Activated CD4-positive, alpha-beta T cell treated with anti-CD3 and anti-CD28 coated beads, Interleukin-2, amount 10 ng/mL, durations not matched to agents 7 days and 5 days (primary cell): ENCODE results near the gene RHOF. TPM values are rescaled to one million over a fixed set of nuclear protein-coding genes. Genes with fewer than 3 reads are reported as not detected.

Source experiments
- CTCF ChIA-PET: fragments of 350-600 bp; sonication (Branson Sonifier 250); formaldehyde crosslinking; loops from one replicate; lab custom pipeline; 2021; ENCODE audit warnings: antibody characterized with exemption; lab: Charles Lee
- POLR2A ChIA-PET: fragments of 350-600 bp; sonication (Branson Sonifier 250); formaldehyde crosslinking; loops from one replicate; lab custom pipeline; 2021; ENCODE audit warnings: antibody characterized with exemption; lab: Charles Lee
- DNase-seq: peaks from one replicate; pipeline ENCODE4 v3.0.0-alpha.2; 2020
- H3K27ac Mint-ChIP-seq: one replicate; pipeline ENCODE4 v1.8.0; 2021; ENCODE audit warnings: mild to moderate bottlenecking, moderate library complexity, mixed read lengths
- H3K27me3 Mint-ChIP-seq: one replicate; pipeline ENCODE4 v1.8.0; 2021; ENCODE audit warnings: mixed read lengths
- H3K36me3 Mint-ChIP-seq: one replicate; pipeline ENCODE4 v1.8.0; 2021; ENCODE audit warnings: low read depth, mixed read lengths
- H3K4me1 Mint-ChIP-seq: one replicate; pipeline ENCODE4 v1.8.0; 2021; ENCODE audit warnings: mixed read lengths
- H3K4me3 Mint-ChIP-seq: one replicate; pipeline ENCODE4 v1.8.0; 2021; ENCODE audit warnings: mild to moderate bottlenecking, moderate library complexity, mixed read lengths
- H3K9me3 Mint-ChIP-seq: one replicate; pipeline ENCODE4 v1.8.0; 2021; ENCODE audit warnings: mixed read lengths
- total RNA-seq, 2 experiments: library from RNA; stranded (reverse); gene quantifications; one replicate each; pipeline ENCODE4 v1.2.3, GENCODE V29; 2021

The RHOF gene
- total RNA-seq, 2 experiments from 2014 or later = 132 to 148 TPM

DNA sequence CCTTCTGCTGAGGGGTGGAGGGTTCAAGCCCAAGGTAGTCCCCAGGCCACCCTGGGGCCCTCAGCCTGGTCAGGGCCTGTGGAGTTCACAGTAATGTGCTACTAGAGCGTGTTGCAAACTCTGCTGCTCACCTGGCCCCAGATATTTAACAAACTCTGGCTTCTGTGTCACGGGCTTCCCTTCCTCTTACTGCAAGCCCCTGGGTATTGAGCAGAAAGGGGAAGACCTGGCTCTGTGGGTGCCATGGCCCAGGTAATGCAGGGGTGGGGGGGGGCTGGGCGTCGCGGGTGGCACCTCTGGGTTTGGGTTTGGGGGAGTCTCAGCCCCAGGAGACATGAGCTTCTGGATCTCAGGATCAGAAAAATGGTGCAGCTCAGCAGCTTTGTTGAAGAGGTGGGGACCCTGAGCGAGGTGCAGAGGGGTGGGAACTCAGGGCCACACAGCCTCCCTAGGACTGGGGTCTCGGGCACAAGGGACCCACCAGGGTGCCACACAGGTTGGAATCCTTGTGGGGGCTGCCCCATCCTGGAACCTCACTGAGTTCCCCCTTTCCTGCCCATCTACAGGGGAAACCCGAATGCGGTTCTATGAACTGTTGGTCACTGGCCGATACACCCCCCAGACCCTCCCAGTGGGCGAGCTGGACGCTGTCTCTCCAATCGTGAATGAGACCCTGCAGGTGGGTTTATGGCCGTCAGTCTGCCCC lies 14.3 kb upstream of the RHOF start:
- Mint-ChIP-seq H3K4me1 (peaks cover 50% of the 10 kb centered on the region), H3K4me3 (peak overlapping the region; percentile 52), H3K27me3 (no peaks in the 10 kb centered on the region), H3K27ac (no peak overlapping the region), H3K36me3 (peaks cover 37% of the 10 kb centered on the region), H3K9me3 (no peaks in the 10 kb centered on the region)
- ChIA-PET POLR2A (interaction anchor here (0.9 to 5.5 kb wide), 2 partner anchors 13 kb away, joined by 4 to 21 read pairs; no protein-coding TSS in a partner anchor), CTCF (interaction anchor here (0.6 to 28.3 kb wide), 5 partner anchors 20 to 95 kb away, joined by 3 to 1058 read pairs (median 4); partner anchors contain the start of gene RHOF)
- no peak for DNase-seq

DNA sequence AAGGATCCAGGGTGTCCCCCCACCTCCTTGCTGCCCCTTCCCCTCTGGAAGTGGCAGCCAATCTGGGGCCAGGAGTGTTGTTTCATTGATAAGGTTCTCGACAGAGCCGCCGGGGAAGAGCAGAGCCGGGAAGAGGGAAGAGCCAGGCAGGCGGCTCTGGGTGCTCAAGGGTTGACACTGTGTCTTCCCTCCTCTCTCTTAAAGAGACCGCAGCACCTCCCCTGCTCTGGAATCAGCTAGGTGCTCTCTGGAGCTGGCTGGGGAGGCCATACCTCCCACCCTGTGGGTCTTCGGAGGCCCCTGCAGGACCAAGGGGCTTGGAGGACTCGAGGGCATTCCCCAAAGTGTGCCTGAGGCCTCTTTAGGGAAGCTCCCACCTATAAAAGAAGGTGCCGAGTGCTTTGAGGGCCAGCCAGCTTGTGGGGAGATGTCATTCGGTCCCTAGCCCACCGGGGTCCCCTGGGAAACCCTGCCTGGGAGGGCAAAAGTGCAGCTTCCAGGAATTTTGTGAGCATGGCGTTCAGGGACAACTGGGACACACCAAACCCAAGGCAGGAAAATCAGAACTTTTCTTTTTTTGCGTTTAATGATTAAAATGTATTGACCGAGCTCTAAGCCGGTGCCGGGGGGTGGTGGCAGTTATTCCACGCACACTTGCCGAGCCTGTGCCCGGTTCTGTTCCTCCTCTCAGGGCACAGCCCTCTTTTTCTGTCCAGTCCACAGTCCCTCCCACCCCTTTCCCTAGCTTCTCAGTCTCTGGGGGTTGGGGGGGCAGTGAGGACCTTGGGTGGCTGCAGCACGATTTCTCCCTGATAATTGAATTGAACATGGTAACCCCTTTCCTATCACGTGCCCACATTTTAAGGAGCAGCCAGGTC lies 13.3 kb upstream of the RHOF start:
- no peak for DNase-seq
- ChIA-PET POLR2A (interaction anchor here (0.6 to 5.5 kb wide), 2 partner anchors 12 to 14 kb away, joined by 10 to 21 read pairs; no protein-coding TSS in a partner anchor), CTCF (interaction anchor here (0.5 to 28.3 kb wide), 9 partner anchors 9 to 94 kb away, joined by 3 to 1058 read pairs (median 4); partner anchors contain the start of genes PSMD9 and RHOF)
- no peaks in the 10 kb centered on the region for H3K27me3 Mint-ChIP-seq
- peaks cover 44% of the 10 kb centered on the region for H3K4me1 Mint-ChIP-seq
- peaks cover 35% of the 10 kb centered on the region for H3K36me3 Mint-ChIP-seq
- H3K4me3 Mint-ChIP-seq = peak overlapping the region; percentile 79
- no peaks in the 10 kb centered on the region for H3K9me3 Mint-ChIP-seq
- H3K27ac Mint-ChIP-seq = peak overlapping the region; percentile 85

- peak; percentile 38 for DNase-seq
- no peaks in the 10 kb centered on the region for H3K27me3 Mint-ChIP-seq
- peak overlapping the region; percentile 85 for H3K27ac Mint-ChIP-seq
- no peaks in the 10 kb centered on the region for H3K9me3 Mint-ChIP-seq
- CTCF ChIA-PET = interaction anchor here (0.5 to 28.3 kb wide), 6 partner anchors 9 to 83 kb away, joined by 3 to 1058 read pairs (median 4); partner anchors contain the start of genes PSMD9 and RHOF
- POLR2A ChIA-PET = interaction anchor here (0.6 to 5.5 kb wide), 2 partner anchors 11 to 13 kb away, joined by 10 to 21 read pairs; no protein-coding TSS in a partner anchor
- H3K4me3 Mint-ChIP-seq = peak overlapping the region; percentile 79
- peaks cover 38% of the 10 kb centered on the region for H3K4me1 Mint-ChIP-seq
- H3K36me3 Mint-ChIP-seq = peaks cover 42% of the 10 kb centered on the region
Observed at GRCh38 chr12:121806009-121806545, 12.6 kb upstream of the RHOF start.

GRCh38 chr12:121805171-121806008 lies 11.9 kb upstream of the RHOF start:
- Mint-ChIP-seq H3K4me1 (peaks cover 31% of the 10 kb centered on the region), H3K27ac (peak overlapping the region; percentile 96), H3K9me3 (no peaks in the 10 kb centered on the region), H3K4me3 (peak overlapping the region; percentile 79), H3K27me3 (no peaks in the 10 kb centered on the region), H3K36me3 (peaks cover 45% of the 10 kb centered on the region)
- DNase-seq = no peak
- POLR2A ChIA-PET = interaction anchor here (5.5 kb wide), 1 partner anchor 11 kb away, joined by 21 read pairs; no protein-coding TSS in a partner anchor
- CTCF ChIA-PET = interaction anchor here (0.6 to 28.3 kb wide), 2 partner anchors 22 to 96 kb away, joined by 4 to 1058 read pairs; partner anchors contain the start of gene RHOF

- no peaks in the 10 kb centered on the region for H3K27me3 Mint-ChIP-seq
Observed at GRCh38 chr12:121804417-121805111, 11.1 kb upstream of the RHOF start.

DNA sequence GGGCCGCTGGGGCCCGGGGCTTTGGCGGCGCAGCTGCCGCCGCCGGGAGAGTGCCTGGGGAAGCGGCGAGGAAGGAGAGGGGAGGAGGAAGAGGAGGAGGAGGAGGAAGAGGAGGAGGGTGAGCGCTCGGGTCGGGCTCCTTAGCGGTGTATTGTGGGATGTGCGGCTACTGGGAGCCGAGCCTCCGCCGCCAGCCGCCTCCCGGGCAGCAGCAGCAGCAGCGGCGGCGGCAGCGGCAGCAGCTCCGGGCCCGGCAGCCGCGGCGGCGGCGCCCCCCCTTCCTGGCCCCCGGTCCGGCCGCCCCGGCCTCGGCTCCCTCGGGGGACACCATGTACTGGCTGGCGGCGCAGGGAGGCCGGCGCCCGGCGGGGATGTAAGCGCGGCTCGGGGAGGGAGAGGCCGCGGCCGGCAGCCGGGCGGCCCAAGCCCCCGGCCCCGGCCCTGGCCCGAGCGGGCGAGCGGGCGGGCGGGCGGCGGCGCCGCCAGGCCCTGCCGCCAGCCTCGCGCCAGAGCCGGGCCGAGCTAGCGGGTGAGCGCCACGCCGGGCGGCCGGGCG lies 10.5 kb upstream of the RHOF start, which contains the start of gene SETD1B:
Gene SETD1B, plus strand, starts transcription at position 149 of the 556 bp plus-strand sequence. CDS start 729 bp downstream, outside the sequence.
- H3K27ac Mint-ChIP-seq = peak within 1 kb of the TSS; percentile 98
- H3K36me3 Mint-ChIP-seq = peaks cover 43% of the 10 kb centered on the region
- DNase-seq = peak; percentile 58
- no peaks in the 10 kb centered on the region for H3K27me3 Mint-ChIP-seq
- peaks cover 25% of the 10 kb centered on the region for H3K4me1 Mint-ChIP-seq
- POLR2A ChIA-PET = interaction anchor here (5.5 kb wide), 1 partner anchor 9 kb away, joined by 21 read pairs; no protein-coding TSS in a partner anchor
- peak within 1 kb of the TSS; percentile 84 for H3K4me3 Mint-ChIP-seq
- no peaks in the 10 kb centered on the region for H3K9me3 Mint-ChIP-seq
- CTCF ChIA-PET = interaction anchor here (0.6 to 40.9 kb wide), 5 partner anchors 4 to 934 kb away, joined by 3 to 1058 read pairs (median 6); partner anchors contain the start of genes CFAP251, RHOF and SETD1B

More at GRCh38 chr12:121804417-121805111, 11.1 kb upstream of the RHOF start:
- Mint-ChIP-seq H3K4me1 (peaks cover 27% of the 10 kb centered on the region), H3K36me3 (peaks cover 44% of the 10 kb centered on the region), H3K4me3 (peak overlapping the region; percentile 79), H3K9me3 (no peaks in the 10 kb centered on the region), H3K27ac (peak overlapping the region; percentile 96)
- DNase-seq = peak; percentile 56
- CTCF ChIA-PET = interaction anchor here (0.6 to 28.3 kb wide), 4 partner anchors 21 to 933 kb away, joined by 3 to 1058 read pairs (median 5); partner anchors contain the start of genes CFAP251 and RHOF
- POLR2A ChIA-PET = interaction anchor here (5.5 kb wide), 1 partner anchor 10 kb away, joined by 21 read pairs; no protein-coding TSS in a partner anchor

DNA sequence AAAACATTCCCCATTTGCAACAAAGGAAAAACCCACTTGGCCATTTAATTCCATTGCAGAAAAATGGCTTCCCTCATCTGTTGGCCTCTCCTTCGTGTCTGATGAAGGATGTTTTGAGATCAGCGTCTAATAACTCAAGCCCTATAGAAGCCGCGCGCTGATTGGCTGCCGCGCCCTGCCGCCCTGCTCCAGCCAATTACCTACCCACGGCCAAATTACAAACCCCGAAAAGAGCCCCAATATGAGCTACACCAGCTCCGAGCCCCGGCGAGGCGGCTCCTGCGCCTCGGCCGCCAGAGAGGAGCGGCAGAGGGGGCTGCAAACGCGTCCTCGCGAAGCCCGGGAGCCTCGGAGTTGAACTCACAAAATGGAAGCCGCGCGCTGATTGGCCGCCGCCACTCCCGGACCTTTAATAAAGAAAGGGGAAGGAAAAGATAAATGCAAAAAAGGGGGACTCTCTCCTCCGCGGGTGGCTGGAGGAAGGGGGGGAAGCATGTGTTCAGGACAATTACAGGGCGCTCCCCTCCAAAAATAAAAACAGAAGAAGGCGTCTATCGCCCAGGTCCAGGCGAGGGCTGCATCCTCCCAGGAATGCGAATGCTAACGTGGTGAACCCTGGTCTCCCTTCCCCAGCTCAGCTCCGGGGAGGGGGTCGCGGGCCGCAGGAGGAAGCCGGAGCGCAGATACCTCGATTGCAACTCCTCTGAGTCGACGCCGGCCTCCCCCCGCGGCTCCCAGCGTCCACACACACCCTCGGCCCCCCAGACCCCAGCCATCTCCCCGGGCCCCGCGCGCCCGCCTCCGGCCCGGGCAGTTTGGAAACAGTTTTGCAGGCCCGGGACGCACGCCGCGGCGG lies 9.6 kb upstream of the RHOF start:
- Mint-ChIP-seq H3K27ac (peak overlapping the region; percentile 98), H3K4me1 (peaks cover 30% of the 10 kb centered on the region), H3K27me3 (no peaks in the 10 kb centered on the region), H3K9me3 (no peaks in the 10 kb centered on the region), H3K4me3 (peak overlapping the region; percentile 84), H3K36me3 (peaks cover 45% of the 10 kb centered on the region)
- DNase-seq = peak; percentile 91
- CTCF ChIA-PET = interaction anchor here (0.6 to 40.9 kb wide), 4 partner anchors 3 to 385 kb away, joined by 3 to 1058 read pairs (median 532); partner anchors contain the start of genes PSMD9, RHOF and SETD1B
- POLR2A ChIA-PET = interaction anchor here (0.6 to 5.5 kb wide), 4 partner anchors 8 to 280 kb away, joined by 3 to 21 read pairs (median 7); no protein-coding TSS in a partner anchor

- POLR2A ChIA-PET = interaction anchor here (0.6 to 5.5 kb wide), 7 partner anchors 8 to 564 kb away, joined by 3 to 21 read pairs (median 4); no protein-coding TSS in a partner anchor
- Mint-ChIP-seq H3K4me3 (peak overlapping the region; percentile 84), H3K27me3 (no peaks in the 10 kb centered on the region), H3K4me1 (peaks cover 30% of the 10 kb centered on the region), H3K36me3 (peaks cover 45% of the 10 kb centered on the region), H3K27ac (peak overlapping the region; percentile 98), H3K9me3 (no peaks in the 10 kb centered on the region)
- CTCF ChIA-PET = interaction anchor here (1.6 to 40.9 kb wide), 3 partner anchors 3 to 86 kb away, joined by 5 to 1058 read pairs (median 1058); partner anchors contain the start of genes PSMD9, RHOF and SETD1B
- DNase-seq = no peak
Observed at GRCh38 chr12:121802485-121802842, 9.0 kb upstream of the RHOF start.

DNA sequence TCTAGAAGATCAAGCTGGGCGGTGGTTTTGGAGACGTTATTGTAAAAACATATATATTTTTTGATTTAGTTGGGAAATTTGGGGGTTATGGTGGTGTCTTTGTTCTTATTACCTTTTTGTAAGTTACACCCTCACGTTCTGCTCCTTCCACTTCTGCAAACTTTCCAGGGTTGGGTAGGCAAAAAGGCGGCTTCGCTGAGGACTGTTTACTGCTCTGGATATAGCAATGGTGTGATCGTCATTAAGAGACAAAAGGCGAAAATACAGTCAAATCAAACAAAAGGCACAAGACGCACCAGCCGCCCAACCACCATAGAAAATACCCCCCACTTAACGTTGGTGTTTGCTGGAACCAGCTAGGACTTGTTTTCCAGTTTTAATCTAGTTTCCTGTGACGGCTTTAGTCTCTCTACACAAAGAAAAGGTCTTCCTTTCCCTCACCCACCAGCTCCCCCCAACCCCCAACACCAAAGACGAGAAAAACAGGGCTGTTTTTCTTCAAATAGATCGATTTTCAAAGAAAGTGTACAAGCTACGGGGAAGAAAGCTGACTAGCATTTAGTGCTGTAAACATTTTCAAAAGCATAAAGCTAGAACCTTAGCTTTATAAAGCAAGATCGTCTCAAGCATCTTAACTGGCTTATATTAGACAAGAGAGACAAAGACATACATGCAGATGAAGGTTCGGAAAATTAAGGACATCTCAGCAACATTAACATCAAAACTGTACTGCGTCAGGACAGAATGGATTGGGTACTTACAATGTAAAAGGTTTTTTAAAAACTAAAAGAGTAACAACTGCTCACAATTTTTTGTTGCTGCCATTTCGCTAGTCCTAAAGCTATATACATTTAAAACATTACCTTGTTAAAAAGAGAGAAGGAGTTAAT lies 8.4 kb upstream of the RHOF start:
- Mint-ChIP-seq H3K9me3 (no peaks in the 10 kb centered on the region), H3K27me3 (no peaks in the 10 kb centered on the region)
- CTCF ChIA-PET = interaction anchor here (0.9 to 40.9 kb wide), 4 partner anchors 2 to 305 kb away, joined by 3 to 1058 read pairs (median 532); partner anchors contain the start of genes PSMD9, RHOF and SETD1B

More for the DNA sequence above, 8.4 kb upstream of the RHOF start:
- DNase-seq = peak; percentile 59
- H3K4me1 Mint-ChIP-seq = peaks cover 29% of the 10 kb centered on the region
- H3K27ac Mint-ChIP-seq = peak overlapping the region; percentile 98
- peak overlapping the region; percentile 84 for H3K4me3 Mint-ChIP-seq
- peaks cover 45% of the 10 kb centered on the region for H3K36me3 Mint-ChIP-seq
- POLR2A ChIA-PET = interaction anchor here (0.6 to 2.6 kb wide), 7 partner anchors 10 to 564 kb away, joined by 3 to 10 read pairs (median 3); partner anchors contain the start of gene PSMD9
